Common myeloid progenitor, CD34-positive (primary cell): ENCODE data around the gene RPS19BP1.

Experiments used
- CTCF ChIA-PET: fragments of 350-600 bp; sonication (Branson Sonifier 250); formaldehyde crosslinking; loops from one replicate; lab custom pipeline; 2021; ENCODE audit warnings: antibody characterized with exemption; lab: Charles Lee
- POLR2A ChIA-PET: fragments of 350-600 bp; sonication (Branson Sonifier 250); formaldehyde crosslinking; loops from one replicate; lab custom pipeline; 2021; ENCODE audit warnings: antibody characterized with exemption; lab: Charles Lee
- DNase-seq, 3 donors: peaks; one replicate each; pipeline versions ENCODE4 v3.0.0 to v3.0.0-alpha.2; 2013
- H3K27ac ChIP-seq, 2 experiments: 1 replicate in 1 of 2; 2 replicates in 1 of 2; pipeline ENCODE4 v1.7.0; 2013; ENCODE audit warnings: inconsistent platforms in 2 of 2, low read length in 2 of 2, mild to moderate bottlenecking in 2 of 2, low read depth in 1 of 2, moderate library complexity in 1 of 2; ENCODE audit not compliant: severe bottlenecking in 2 of 2, insufficient read depth in 1 of 2, poor library complexity in 1 of 2
- H3K27me3 ChIP-seq, 5 experiments: replicated peaks in 2 of 5; 1 replicate in 3 of 5; 2 replicates in 2 of 5; pipeline versions ENCODE4 v1.6.1 to v1.7.0; 2013; ENCODE audit warnings: low read length in 4 of 5, mild to moderate bottlenecking in 2 of 5, moderate library complexity in 2 of 5, inconsistent platforms in 1 of 5; ENCODE audit not compliant: insufficient read depth in 5 of 5, control insufficient read depth in 4 of 5
- H3K36me3 ChIP-seq, 4 experiments: 1 replicate in 2 of 4; 2 replicates in 2 of 4; pipeline versions ENCODE4 v1.6.1 to v1.7.0; 2013; ENCODE audit warnings: low read length in 3 of 4, control low read depth in 1 of 4, mild to moderate bottlenecking in 1 of 4; ENCODE audit not compliant: control insufficient read depth in 4 of 4, insufficient read depth in 4 of 4
- H3K4me1 ChIP-seq, 4 experiments: 1 replicate in 3 of 4; 2 replicates in 1 of 4; pipeline versions ENCODE4 v1.6.1 to v1.7.1; 2013; ENCODE audit warnings: low read length in 3 of 4, mild to moderate bottlenecking in 3 of 4, control low read depth in 1 of 4, inconsistent platforms in 1 of 4, moderate library complexity in 1 of 4; ENCODE audit not compliant: control insufficient read depth in 4 of 4, insufficient read depth in 4 of 4; ENCODE audit errors: control extremely low read depth in 1 of 4
- H3K4me3 ChIP-seq, 7 experiments: 1 replicate in 4 of 7; 2 replicates in 3 of 7; pipeline versions ENCODE4 v1.5.1 to v1.7.0; 2013; ENCODE audit warnings: mild to moderate bottlenecking in 7 of 7, low read length in 6 of 7, moderate library complexity in 6 of 7, inconsistent platforms in 2 of 7, low read depth in 2 of 7, control low read depth in 1 of 7; ENCODE audit not compliant: insufficient read depth in 4 of 7, control insufficient read depth in 1 of 7; ENCODE audit errors: extremely low read depth in 1 of 7
- H3K9me3 ChIP-seq, 5 experiments: 1 replicate in 4 of 5; 2 replicates in 1 of 5; pipeline versions ENCODE4 v1.6.1 to v1.7.1; 2013; ENCODE audit warnings: low read length in 4 of 5, mild to moderate bottlenecking in 2 of 5, inconsistent platforms in 1 of 5, low read depth in 1 of 5, moderate library complexity in 1 of 5; ENCODE audit not compliant: control insufficient read depth in 4 of 5, insufficient read depth in 2 of 5; ENCODE audit errors: control extremely low read depth in 1 of 5
- WGBS: methylation state at CpG from one replicate; pipeline ENCODE4 v1.1.5; 2013; ENCODE audit not compliant: insufficient coverage; 5-methylcytosine and 5-hydroxymethylcytosine counted together

The RPS19BP1 gene

GRCh38 chr22:39535831-39536449, 3.4 kb upstream of the RPS19BP1 start:
- POLR2A ChIA-PET = interaction anchor here (1.9 kb wide), 1 partner anchor 812 kb away, joined by 5 read pairs; no protein-coding TSS in a partner anchor
- Histone ChIP-seq H3K36me3 (peaks cover 0 to 2% (median 1%) of the 10 kb centered on the region in 4 experiments), H3K27ac (no peak overlapping the region), H3K9me3 (no peaks in the 10 kb centered on the region), H3K4me3 (no peak overlapping the region), H3K4me1 (peaks cover 10 to 27% (median 20%) of the 10 kb centered on the region in 4 experiments), H3K27me3 (peaks cover 0 to 5% (median 2%) of the 10 kb centered on the region in 5 experiments)
- DNase-seq = no peak
- CTCF ChIA-PET = interaction anchor here (1.0 to 7.7 kb wide), 10 partner anchors 9 to 817 kb away, joined by 3 to 85 read pairs (median 10); no protein-coding TSS in a partner anchor
- WGBS = 95% methylated on average over 10 of the region's 15 CpGs

- Histone ChIP-seq H3K27ac (no peak overlapping the region), H3K4me3 (no peak overlapping the region), H3K9me3 (no peaks in the 10 kb centered on the region), H3K36me3 (peaks cover 0 to 4% (median 3%) of the 10 kb centered on the region in 4 experiments), H3K4me1 (peaks cover 12 to 33% (median 26%) of the 10 kb centered on the region in 4 experiments), H3K27me3 (peaks cover 0 to 5% (median 2%) of the 10 kb centered on the region in 5 experiments)
- POLR2A ChIA-PET = interaction anchor here (0.6 to 1.9 kb wide), 3 partner anchors 144 to 813 kb away, joined by 4 to 5 read pairs (median 4); no protein-coding TSS in a partner anchor
- 55% methylated on average over 13 of the region's 13 CpGs for WGBS
- CTCF ChIA-PET = interaction anchor here (1.0 to 7.7 kb wide), 16 partner anchors 8 to 817 kb away, joined by 3 to 85 read pairs (median 4); no protein-coding TSS in a partner anchor
- DNase-seq = no peak
Observed at GRCh38 chr22:39535357-39535725, 2.8 kb upstream of the RPS19BP1 start.

GRCh38 chr22:39534591-39535356, 2.2 kb upstream of the RPS19BP1 start:
- Histone ChIP-seq H3K4me3 (peak overlapping the region in 1 of 7 experiments; percentile 11), H3K9me3 (no peaks in the 10 kb centered on the region), H3K36me3 (peaks cover 0 to 9% (median 6%) of the 10 kb centered on the region in 4 experiments), H3K4me1 (peaks cover 12 to 38% (median 31%) of the 10 kb centered on the region in 4 experiments), H3K27me3 (peaks cover 0 to 4% (median 0%) of the 10 kb centered on the region in 5 experiments), H3K27ac (no peak overlapping the region)
- DNase-seq = peak; percentile 54 to 75 (median 71)
- WGBS = 10% methylated on average over 29 of the region's 41 CpGs
- ChIA-PET CTCF (interaction anchor here (1.0 to 7.7 kb wide), 19 partner anchors 8 to 818 kb away, joined by 3 to 85 read pairs (median 4); no protein-coding TSS in a partner anchor), POLR2A (interaction anchor here (0.6 to 1.9 kb wide), 4 partner anchors 82 to 813 kb away, joined by 3 to 5 read pairs (median 4); no protein-coding TSS in a partner anchor)

GRCh38 chr22:39534092-39534506, 1.6 kb upstream of the RPS19BP1 start:
- ChIA-PET POLR2A (interaction anchor here (1.5 kb wide), 1 partner anchor 491 kb away, joined by 4 read pairs; no protein-coding TSS in a partner anchor), CTCF (interaction anchor here (1.0 to 7.7 kb wide), 18 partner anchors 9 to 819 kb away, joined by 3 to 85 read pairs (median 4); no protein-coding TSS in a partner anchor)
- H3K27me3 ChIP-seq = peaks cover 0 to 4% (median 0%) of the 10 kb centered on the region in 5 experiments
- no peaks in the 10 kb centered on the region for H3K9me3 ChIP-seq
- WGBS = 89% methylated on average over 11 of the region's 12 CpGs
- H3K27ac ChIP-seq = no peak overlapping the region
- DNase-seq = no peak
- H3K4me1 ChIP-seq = peaks cover 12 to 44% (median 38%) of the 10 kb centered on the region in 4 experiments
- H3K36me3 ChIP-seq = peaks cover 0 to 15% (median 7%) of the 10 kb centered on the region in 4 experiments
- H3K4me3 ChIP-seq = no peak overlapping the region

GRCh38 chr22:39530692-39531331, 1.7 kb downstream of the RPS19BP1 start:
- Histone ChIP-seq H3K4me3 (peak overlapping the region in 3 of 7 experiments; percentile 83 to 96 (median 88)), H3K4me1 (peaks cover 12 to 77% (median 69%) of the 10 kb centered on the region in 4 experiments), H3K36me3 (peaks cover 3 to 37% (median 20%) of the 10 kb centered on the region in 4 experiments), H3K27me3 (no peaks in the 10 kb centered on the region), H3K9me3 (no peaks in the 10 kb centered on the region), H3K27ac (peak overlapping the region in 1 of 2 experiments; percentile 93)
- WGBS = 54% methylated on average over 8 of the region's 9 CpGs
- CTCF ChIA-PET = interaction anchor here (0.7 to 11.8 kb wide), 15 partner anchors 8 to 513 kb away, joined by 3 to 243 read pairs (median 5); partner anchors contain the start of genes ATF4, MIEF1 and TAB1
- POLR2A ChIA-PET = no interaction called here
- peak; percentile 77 to 87 (median 82) for DNase-seq

- ChIA-PET POLR2A (interaction anchor here (1.2 to 1.9 kb wide), 4 partner anchors 10 to 211 kb away, joined by 3 to 17 read pairs (median 7); partner anchors contain the start of gene ATF4), CTCF (interaction anchor here (0.7 to 11.8 kb wide), 15 partner anchors 8 to 514 kb away, joined by 3 to 243 read pairs (median 5); partner anchors contain the start of genes ATF4, MIEF1 and TAB1)
- WGBS = 92% methylated on average over 5 of the region's 6 CpGs
- no peak overlapping the region for H3K4me3 ChIP-seq
- H3K9me3 ChIP-seq = no peaks in the 10 kb centered on the region
- H3K27me3 ChIP-seq = no peaks in the 10 kb centered on the region
- peaks cover 12 to 79% (median 75%) of the 10 kb centered on the region in 4 experiments for H3K4me1 ChIP-seq
- DNase-seq = no peak
- peaks cover 3 to 42% (median 22%) of the 10 kb centered on the region in 4 experiments for H3K36me3 ChIP-seq
- peak overlapping the region in 1 of 2 experiments; percentile 16 for H3K27ac ChIP-seq
Observed at GRCh38 chr22:39530116-39530515, 2.4 kb downstream of the RPS19BP1 start.
